GM19397 (cell line): ENCODE measurements around the gene SEMA6A.
"Not testable (repeated sequence)": the region's sequence is repeated elsewhere in the genome, so short reads cannot be mapped to it uniquely, and the experiment has no call there.

Source experiments
- ATAC-seq: cut with Tn5 transposase; IDR thresholded peaks from one replicate; pipeline ENCODE4 v1.9.1; 2021; ENCODE audit warnings: mild to moderate bottlenecking, moderate library complexity; ENCODE audit not compliant: unreplicated experiment

SEMA6A gene

DNA sequence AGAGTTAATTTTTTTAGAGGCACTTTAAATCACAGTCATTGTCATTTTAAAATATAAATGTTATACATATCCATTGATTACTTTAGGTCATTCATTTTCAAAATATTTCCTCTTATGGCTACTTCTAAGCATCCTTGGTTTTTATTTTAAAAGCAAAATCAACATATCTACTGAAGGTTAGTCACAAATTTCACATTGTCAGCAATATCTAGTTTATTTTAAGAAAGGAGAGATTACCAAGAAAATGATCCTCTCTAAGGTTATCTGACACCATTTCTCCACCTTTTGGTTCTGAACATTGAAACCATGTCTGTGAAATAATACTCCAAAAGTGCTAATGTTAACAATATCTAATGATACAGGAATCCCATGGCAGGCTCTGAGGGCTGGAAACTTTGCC lies 24.5 kb downstream of the SEMA6A start:
- ATAC-seq: no peak

DNA sequence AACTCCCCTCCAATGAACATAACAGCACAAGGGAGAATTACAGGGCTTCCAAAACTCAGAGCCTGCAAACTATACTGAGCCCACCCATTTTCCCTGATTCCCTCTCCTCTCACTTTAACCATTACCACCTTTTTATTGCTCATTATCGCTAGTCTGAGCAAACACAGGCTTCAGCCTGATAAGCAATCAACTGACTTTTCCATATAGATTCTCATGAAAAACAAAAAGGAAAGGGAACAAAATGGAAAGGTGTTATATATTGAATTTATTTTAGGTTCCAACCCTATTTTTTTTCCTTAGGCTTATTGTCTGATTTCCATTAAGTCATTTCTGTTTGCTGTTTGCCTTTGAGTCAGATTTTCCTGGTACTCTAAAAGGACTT lies 27.9 kb downstream of the SEMA6A start:
- ATAC-seq: no peak

DNA sequence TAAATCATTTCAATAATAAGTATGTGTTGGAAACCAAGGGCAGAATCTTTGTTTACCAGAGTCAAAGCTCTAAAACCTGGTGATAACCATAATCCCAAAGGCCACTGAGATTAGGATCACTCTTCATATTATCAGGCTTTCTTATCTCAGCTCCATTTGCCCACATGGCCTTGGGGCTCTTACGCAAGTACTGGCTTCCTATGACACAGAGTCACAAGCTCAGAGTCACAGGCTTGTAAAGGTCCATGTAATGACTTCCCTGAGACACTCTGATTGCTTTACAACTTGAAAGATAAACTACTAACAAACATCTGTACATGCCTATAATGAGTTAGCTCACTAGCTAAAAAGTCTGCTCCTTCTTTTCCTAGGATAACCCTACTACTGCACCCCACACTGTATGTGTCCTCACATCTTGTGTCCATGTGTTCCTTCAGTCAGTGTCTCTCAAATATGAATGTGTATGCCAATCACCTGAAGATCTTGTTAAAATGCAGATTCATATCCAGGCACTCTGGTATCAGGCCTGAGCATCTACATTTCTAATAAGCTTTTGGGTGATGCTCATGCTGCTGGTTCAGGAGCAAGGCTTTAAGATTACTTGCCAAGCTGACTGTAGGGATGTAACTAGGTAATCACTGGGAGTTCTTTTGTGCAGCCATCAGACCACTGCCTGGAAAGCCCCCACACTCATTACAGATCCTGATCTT lies 28.4 kb downstream of the SEMA6A start:
- no peak for ATAC-seq

DNA sequence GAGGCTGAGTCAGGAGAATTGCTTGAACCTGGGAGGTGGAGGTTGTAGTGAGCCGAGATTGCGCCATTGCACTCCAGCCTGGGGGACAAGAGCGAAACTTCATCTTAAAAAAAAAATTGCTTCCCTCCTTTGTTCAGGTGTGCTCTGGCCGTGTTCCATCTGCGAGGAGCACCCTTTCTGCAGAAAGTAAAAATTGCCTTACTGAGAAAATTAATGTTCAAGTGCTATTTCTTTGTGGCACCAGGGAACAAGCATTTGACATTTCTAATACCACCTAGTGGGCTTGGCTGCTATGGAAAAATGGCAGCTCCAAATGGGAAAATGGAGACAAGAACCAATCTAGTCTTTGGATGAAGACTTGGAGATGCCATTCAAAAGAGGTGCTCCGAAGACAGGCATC lies 29.2 kb downstream of the SEMA6A start:
- not testable (repeated sequence) for ATAC-seq

DNA sequence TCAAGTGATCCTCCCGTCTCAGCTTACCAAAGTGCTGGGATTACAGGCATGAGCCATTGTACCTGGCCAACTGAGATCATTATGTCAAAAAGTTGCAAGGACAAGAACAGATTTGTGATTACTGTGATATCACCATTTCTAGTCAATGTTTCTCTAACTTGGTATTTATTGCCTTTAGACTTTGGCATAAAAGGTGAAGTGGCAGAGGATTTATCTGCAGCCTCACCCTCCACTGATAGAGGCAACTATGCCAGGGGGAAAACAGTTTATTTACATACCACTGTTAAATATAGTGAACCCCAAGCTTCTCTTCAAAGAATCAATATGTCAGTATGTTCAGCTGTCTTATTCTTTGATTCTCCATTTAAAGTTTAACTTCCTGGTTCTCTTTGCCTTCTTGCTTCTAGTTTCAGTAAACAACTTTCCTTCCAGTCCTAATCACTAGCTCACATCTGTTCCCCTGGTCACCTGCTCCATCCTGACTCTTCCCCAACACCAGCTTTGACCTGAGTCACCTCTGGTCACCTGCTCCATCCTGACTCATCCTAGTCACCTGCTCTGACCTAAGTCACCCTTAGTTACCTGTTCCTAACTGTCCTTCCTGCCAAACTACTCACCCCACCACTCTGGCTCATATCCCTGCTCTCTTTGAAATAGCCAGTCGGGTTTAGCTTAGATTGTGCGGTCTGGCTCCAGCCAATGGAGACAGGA lies 29.9 kb downstream of the SEMA6A start:
- no peak for ATAC-seq

DNA sequence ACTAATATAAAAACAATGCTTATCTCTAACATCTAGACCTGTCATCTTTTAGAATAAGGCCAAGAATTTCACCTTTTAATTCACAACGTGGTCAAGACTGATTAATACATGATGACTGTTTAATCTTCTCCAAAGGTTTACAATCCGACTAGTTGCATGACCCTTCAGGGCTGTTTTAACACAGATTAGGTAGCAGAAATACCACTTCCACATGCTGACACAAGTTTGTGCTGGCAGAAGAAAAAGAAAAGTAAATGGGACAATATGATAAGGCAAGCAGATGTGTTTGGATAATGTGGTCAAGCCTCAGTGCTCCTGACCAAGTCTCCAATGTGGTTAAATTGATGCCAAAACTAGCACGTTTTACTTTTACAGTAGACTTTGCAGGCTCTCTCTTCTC lies 31.1 kb downstream of the SEMA6A start:
- no peak for ATAC-seq

DNA sequence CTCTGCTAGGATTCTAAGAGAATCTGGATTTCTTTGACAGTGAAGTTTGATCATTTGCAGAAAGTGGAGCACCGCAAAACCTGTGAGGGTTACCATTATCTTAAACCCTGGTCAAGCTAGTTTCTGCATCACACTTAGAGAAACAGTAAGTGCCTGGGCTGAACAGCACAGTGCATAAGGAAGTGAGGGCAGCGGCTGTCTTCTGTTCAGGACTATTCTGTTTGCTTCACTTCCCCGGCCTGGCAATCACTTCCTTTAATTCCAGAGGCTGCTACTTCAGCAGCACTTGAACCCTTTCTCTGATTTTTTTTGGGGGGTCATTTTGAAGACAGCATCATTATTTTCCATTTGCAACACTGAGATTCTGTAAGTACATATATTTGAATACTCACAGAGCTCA lies 32.0 kb downstream of the SEMA6A start:
- ATAC-seq: no peak

DNA sequence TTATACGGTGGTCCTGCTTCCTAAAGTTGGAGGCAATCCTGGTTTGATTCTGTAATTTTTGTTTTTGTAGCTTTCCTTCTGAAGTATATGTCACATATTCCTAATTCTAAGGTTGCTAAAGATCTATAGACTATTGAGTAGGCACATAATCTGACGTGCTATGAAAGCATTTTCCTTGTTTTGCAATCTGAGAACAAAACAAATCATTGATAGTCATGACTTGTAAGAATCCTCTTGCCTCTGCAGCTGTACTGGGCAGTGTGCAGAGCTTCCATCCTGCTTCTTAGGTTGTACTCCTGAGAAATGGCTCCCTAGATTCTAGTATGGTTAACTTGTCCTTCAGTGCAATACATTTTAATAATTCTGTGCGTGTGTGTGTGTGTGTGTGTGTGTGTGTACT lies 35.4 kb downstream of the SEMA6A start:
- ATAC-seq: no peak

DNA sequence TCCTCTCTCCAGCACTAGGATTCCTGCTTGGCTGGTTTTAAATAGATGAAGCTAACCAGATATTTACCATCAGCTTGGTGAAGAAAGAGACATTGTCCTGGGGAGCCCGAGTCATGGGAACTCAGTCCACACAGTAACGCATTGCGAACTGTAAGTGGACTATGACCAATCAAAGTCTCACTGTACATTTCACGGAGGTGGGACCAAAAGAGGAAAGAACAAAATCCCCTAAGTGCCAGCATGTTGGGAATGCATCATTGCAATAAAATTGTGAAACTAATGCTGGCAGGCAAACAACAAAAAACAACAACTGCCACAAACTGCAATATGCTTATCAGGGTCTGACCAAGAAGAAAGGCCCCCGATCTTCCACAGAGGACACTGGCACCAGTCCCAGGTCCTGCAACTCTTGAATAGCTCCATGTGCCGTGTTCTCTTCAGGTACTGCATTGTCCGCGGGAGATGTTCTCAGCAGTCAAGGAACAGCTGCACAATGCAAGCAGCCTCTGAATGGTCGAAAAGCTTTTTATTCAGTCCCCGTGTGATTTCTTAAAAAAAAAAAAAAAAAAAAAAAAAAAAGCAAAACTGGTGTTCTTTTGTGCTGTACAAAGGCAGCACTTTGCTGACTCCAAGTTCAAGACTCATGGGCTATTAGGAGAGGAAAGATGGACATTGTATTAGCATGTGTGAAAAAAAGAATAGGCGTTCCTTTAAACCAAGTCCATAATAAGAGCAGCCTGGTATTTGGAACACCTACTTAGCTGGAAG lies 38.1 kb downstream of the SEMA6A start:
- ATAC-seq: no peak

DNA sequence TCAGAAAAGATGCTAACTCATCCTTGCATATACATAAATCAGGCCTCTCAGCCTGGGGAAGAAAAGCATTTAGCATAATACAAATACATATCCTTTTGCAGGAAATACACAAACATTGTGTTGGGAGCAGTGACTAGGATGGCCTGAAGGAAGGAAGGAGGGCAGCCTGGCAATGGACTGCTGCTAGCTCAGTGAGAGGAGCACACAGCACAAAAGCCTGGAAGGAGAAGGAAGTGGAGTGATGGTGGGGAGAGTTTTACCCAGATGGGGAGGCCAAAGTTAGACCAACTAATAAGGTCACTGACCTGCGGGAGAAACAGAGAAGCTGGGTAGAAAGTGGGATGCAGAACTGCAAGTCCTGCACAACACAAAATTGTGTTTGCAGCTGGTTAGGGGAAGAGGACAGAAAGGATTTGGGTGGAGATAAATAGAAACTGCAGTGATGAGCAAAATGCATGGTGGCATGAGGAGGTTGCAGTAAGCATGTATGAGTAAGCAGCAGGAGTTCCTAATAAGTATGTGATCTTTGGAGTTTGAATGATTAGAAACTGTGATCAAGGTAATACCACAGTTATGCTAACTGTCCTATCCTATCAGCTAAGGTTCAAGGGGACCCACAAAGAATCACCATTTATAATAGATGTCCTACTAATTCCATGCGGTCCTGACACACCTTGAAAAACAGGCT lies 39.5 kb downstream of the SEMA6A start:
- ATAC-seq: no peak

DNA sequence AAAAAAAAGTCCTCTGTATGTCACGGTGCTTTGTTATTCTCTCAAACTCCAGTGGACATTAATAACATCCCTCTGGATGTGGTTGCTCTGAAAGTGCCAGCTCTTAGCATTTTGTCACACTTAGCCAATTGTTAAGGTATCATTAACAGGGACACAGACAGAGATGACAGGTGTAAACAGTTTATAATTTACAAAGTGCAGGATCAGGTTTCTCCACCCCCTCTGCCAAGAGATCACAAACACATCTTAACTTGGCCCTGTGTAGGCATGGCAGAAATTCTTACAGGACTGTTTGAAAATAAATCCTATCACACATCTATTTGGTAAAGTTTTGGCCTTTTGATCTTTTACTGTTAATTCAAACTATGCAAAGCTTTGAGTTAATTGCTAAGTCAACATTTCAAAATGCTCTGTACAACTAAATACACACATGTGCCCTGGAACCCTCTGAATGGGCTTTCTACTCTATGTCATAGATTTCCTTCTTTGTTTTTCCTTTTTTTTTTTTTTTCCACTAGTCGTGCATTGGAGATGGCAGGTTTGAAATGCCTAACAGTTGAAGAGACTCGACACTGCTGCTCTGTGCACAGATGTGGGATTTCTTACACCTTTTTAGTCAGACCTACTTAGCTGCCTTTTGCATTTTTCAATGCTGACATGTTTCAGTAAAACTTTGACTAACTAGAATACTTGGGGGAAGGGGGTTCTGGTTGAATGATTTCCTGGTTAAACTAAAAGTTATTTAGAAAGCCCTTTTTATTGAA lies 41.7 kb downstream of the SEMA6A start:
- peak; percentile 54 for ATAC-seq

DNA sequence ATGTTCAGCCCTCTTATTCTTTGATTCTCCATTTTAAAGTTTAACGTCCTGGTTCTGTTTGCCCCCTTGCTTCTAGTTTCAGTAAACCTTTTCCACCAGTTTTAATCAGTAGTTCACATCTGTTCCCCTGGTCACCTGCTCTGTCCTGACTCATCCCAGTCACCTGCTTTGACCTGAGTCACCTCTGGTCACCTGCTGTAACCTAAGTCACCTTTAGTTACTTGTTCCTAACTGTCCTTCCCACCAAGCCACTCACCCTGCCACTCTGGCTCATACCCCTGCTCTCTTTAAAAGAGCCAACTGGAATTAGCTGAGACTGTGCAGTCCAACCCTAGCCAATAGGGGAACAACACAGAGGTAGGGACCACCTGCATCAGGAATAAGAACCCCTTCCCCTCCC lies 43.0 kb downstream of the SEMA6A start:
- no peak for ATAC-seq

DNA sequence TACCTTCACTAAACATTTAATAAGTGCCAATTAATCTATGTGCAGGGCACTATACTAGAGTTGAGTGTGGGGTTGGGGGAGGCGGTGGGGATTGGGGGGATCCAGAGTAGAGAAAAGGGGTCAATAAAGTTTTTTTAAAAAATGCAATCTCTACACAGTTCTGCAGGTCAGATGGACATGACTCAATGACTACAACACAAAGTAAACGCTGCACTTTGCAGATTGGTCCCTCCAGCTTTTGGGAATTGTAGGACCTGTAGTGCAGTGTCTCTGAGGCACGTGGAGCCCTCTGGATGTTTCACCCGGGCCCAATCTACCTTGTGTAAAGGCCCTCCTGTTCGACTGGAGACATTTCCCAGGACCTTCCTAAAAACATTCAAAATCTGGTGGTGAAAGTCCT lies 43.5 kb downstream of the SEMA6A start:
- no peak for ATAC-seq

DNA sequence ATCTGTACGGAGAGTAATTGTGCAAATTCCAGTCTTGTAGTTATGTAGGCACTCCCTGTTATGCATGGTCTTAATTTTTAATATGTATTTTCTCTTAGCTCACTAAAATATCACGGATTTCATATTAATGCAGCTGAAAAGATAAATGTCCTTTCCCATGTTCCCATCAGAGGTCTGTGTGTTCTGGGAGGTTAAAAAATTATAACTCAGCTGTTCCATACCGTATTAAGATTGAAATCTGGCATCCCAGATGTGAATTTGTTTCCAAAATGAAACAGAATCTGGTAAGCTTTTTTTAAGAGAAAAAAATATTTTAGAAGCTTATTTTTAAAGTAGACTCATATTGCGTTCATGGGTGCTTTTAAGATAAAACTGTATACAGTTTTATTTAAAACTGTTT lies 44.3 kb downstream of the SEMA6A start:
- ATAC-seq: no peak

DNA sequence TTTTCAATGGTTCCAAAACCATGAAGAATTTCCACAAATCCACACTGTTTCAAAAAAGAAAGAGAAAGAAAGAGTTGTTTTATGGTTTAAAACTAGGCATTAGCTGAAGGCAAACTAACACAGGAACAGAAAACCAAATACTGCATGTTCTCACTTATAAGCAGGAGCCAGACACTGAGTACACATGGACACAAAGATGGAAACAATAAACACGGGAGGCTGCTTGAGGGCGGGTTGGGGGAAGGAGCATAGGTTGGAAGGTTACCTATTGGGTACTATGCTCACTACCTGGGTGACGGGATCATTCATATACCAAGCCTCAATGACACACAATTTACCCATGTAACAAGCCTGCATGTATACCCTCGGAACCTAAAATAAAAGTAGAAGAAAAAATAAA lies 45.0 kb downstream of the SEMA6A start:
- no peak for ATAC-seq

DNA sequence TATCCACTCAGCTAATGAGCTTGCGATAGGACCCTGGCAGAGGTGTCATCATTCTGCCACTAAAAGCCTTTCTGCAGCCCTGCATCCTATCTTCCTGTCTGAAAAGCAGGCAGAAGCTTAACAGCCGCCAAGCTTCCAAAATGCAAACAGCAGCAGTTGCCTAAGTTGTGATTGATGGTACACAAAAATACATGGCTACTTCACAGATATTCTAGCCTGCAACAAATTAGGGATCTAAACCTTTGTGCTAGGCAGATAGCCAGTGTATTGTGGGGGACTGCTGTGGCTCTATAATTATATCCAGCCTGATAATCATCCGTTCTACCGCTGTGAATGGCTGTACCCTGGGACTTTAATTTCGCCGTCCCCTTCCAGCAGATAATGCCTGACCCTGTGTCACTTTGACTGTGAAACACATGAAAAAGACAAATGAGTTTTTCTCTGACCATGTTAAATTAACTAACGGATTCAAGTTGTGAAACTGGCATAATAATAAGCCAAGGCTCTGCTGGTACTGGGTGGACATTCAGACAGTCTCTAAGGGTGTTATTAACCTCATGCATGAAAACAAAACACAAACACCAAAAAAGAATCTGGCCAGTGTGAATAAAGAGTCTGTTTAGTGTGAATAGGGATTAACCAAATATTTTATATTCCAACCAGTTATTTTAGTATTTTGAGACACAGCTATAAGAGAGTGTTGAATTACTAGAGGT lies 45.9 kb downstream of the SEMA6A start:
- no peak for ATAC-seq

DNA sequence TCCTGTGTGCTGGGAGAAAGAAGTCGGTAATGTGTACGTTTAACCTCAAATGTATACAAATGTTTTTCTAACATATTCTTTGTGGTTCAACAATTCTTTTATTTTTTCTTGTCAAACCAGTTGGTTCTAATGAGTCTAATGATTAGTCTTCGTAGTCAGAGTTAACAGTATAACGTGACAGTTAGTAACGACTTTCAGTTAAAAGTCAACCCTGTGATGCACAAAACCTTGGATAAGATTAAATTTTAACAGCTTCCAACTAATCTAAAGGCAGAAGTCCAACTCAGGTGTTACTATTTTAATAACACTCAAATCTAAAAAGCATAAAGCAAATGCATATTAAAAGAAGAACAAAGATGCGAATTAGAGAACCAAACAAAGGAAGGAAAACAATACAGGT lies 47.0 kb downstream of the SEMA6A start:
- no peak for ATAC-seq

DNA sequence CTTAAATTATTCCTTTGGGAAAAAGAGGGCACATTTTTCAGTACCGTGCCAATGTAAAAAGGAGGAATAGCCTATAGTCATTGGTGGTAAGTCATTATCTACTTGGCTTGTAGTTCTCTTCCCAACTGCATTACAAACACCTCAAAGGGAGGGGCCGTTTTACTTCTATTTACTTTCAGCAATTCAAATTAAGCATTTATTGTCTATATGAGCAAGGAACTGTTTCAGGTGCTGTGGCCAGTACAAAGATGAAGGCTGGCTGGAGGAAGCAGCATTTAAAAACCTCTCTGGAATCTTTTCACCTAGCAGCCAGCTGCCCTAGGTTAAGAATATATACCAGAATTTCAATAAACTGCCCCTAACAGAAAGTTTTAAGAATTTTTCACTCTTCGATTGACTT lies 48.9 kb downstream of the SEMA6A start:
- no peak for ATAC-seq

DNA sequence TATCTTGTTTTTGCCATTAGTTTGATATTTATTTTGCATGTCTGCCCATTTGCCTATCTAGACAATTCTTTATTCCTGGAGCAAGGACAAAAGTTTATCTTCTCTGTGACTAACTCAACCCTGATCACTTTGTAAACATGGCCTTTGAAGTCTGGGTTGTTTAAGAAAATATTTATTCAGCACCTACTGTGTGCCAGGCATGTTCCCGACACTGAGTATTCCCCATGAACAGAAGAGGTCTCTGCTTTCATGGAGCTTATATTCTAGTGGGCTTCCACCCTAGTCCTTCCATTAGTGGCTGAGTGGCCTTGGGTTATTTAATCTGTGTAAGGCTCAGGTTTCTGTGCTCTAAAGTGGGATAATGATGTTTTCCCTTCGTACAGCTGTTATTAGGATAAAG lies 49.7 kb downstream of the SEMA6A start:
- ATAC-seq: no peak
